HEK293T (cell line): ENCODE data around the gene SLC25A52.
"Not testable (repeated sequence)": the region's sequence is repeated elsewhere in the genome, so short reads cannot be mapped to it uniquely, and the experiment has no call there.

Experiments used
- CTCF ChIA-PET: fragments of 350-600 bp; formaldehyde crosslinking; extraction: SDS; loops from one replicate; lab custom pipeline; 2021; ENCODE audit warnings: antibody characterized with exemption, inconsistent platforms; lab: Yijun Ruan, JAX
- POLR2A ChIA-PET: fragments of 350-600 bp; formaldehyde crosslinking; extraction: SDS; loops from one replicate; lab custom pipeline; 2020; ENCODE audit warnings: antibody characterized with exemption, inconsistent platforms; lab: Yijun Ruan, JAX
- DNase-seq: peaks from one replicate; pipeline ENCODE4 v3.0.0; 2012; ENCODE audit warnings: mixed read lengths; ENCODE audit errors: extremely low spot score
- ARNT ChIP-seq: fragments of 450-650 bp; IDR thresholded peaks from 2 replicates; pipeline ENCODE4 v1.6.1; 2017; ENCODE audit warnings: mild to moderate bottlenecking
- BHLHE40 ChIP-seq: fragments of 450-650 bp; IDR thresholded peaks from 2 replicates; pipeline ENCODE4 v1.6.1; 2016; ENCODE audit warnings: mild to moderate bottlenecking, moderate library complexity, borderline replicate concordance
- CTBP1 ChIP-seq: fragments of 450-650 bp; IDR thresholded peaks from 2 replicates; pipeline ENCODE4 v1.6.1; 2016; ENCODE audit warnings: borderline replicate concordance
- ELF4 ChIP-seq: fragments of 450-650 bp; IDR thresholded peaks from 2 replicates; pipeline ENCODE4 v1.6.1; 2017; ENCODE audit warnings: antibody characterized with exemption
- FOXA1 ChIP-seq: fragments of 450-650 bp; IDR thresholded peaks from 2 replicates; pipeline ENCODE4 v1.6.1; 2016; ENCODE audit warnings: mild to moderate bottlenecking
- FOXK2 ChIP-seq: fragments of 450-650 bp; IDR thresholded peaks from 2 replicates; pipeline ENCODE4 v1.6.1; 2016; ENCODE audit warnings: mild to moderate bottlenecking
- FOXM1 ChIP-seq: fragments of 450-650 bp; IDR thresholded peaks from 2 replicates; pipeline ENCODE4 v1.6.1; 2017; ENCODE audit warnings: mild to moderate bottlenecking, borderline replicate concordance
- HDGF ChIP-seq: fragments of 450-650 bp; IDR thresholded peaks from 2 replicates; pipeline ENCODE4 v1.6.1; 2017; ENCODE audit warnings: antibody characterized with exemption, borderline replicate concordance
- L3MBTL2 ChIP-seq: fragments of 450-650 bp; conservative IDR thresholded peaks from 2 replicates; pipeline ENCODE4 v1.6.1; 2016; ENCODE audit warnings: mild to moderate bottlenecking
- LEF1 ChIP-seq: fragments of 450-650 bp; IDR thresholded peaks from 2 replicates; pipeline ENCODE4 v1.6.1; 2017; ENCODE audit warnings: mild to moderate bottlenecking, borderline replicate concordance
- NFRKB ChIP-seq: fragments of 450-650 bp; IDR thresholded peaks from 2 replicates; pipeline ENCODE4 v1.6.1; 2016; ENCODE audit warnings: mild to moderate bottlenecking, moderate library complexity
- SP1 ChIP-seq: fragments of 450-650 bp; IDR thresholded peaks from 2 replicates; pipeline ENCODE4 v1.6.1; 2017
- SUZ12 ChIP-seq: fragments of 450-650 bp; IDR thresholded peaks from 2 replicates; pipeline ENCODE4 v1.6.1; 2016; ENCODE audit warnings: mild to moderate bottlenecking
- TARDBP ChIP-seq: fragments of 450-650 bp; IDR thresholded peaks from 2 replicates; pipeline ENCODE4 v1.6.1; 2016
- ZNF384 ChIP-seq: fragments of 450-650 bp; IDR thresholded peaks from 2 replicates; pipeline ENCODE4 v1.6.1; 2016
- TF ChIP-seq, protein P1 (sequence below): fragments of 450-650 bp; IDR thresholded peaks from 2 replicates; pipeline ENCODE4 v1.6.1; 2016

The SLC25A52 gene, protein sequence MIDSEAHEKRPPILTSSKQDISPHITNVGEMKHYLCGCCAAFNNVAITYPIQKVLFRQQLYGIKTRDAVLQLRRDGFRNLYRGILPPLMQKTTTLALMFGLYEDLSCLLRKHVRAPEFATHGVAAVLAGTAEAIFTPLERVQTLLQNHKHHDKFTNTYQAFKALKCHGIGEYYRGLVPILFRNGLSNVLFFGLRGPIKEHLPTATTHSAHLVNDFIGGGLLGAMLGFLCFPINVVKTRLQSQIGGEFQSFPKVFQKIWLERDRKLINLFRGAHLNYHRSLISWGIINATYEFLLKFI

DNA sequence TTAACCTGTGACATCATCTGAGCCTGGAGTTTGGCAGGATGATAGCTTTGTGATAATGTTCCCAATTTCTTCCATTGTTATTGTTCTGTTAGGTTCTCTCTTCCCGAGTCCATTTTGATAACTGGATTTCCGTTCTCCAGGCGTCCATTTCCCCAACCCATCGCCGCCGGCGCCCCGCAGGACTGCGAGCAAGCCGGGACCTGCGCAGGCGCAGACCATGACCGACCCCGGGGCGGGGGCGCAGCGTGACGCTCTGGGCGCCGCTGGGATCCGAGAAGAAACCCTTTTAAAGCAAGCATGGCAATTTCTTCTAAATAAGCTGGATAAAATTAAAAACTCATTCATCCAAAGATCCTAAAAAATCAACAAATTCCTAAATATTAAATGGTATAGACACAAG lies at the start of gene SLC25A52:
Gene SLC25A52 (minus strand): TSS at position 186 of the 400 bp plus-strand sequence. CDS start 219 bp downstream, outside the sequence.
- ChIA-PET POLR2A (no interaction called here), CTCF (no interaction called here)
- no peak for TF ChIP-seq CTBP1
- TF ChIP-seq BHLHE40 = no peak
- TF ChIP-seq FOXK2 = no peak
- no peak for TF ChIP-seq ZNF384
- TF ChIP-seq ARNT = no peak
- TF ChIP-seq FOXM1 = no peak
- TF ChIP-seq ELF4 = no peak
- TF ChIP-seq SUZ12 = no peak
- TF ChIP-seq SP1 = no peak
- no peak for TF ChIP-seq HDGF
- no peak for TF ChIP-seq L3MBTL2
- no peak for TF ChIP-seq FOXA1
- TF ChIP-seq TARDBP = no peak
- no peak for TF ChIP-seq LEF1
- TF ChIP-seq NFRKB = no peak
- TF ChIP-seq, protein P1, sequence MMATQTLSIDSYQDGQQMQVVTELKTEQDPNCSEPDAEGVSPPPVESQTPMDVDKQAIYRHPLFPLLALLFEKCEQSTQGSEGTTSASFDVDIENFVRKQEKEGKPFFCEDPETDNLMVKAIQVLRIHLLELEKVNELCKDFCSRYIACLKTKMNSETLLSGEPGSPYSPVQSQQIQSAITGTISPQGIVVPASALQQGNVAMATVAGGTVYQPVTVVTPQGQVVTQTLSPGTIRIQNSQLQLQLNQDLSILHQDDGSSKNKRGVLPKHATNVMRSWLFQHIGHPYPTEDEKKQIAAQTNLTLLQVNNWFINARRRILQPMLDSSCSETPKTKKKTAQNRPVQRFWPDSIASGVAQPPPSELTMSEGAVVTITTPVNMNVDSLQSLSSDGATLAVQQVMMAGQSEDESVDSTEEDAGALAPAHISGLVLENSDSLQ = no peak
- no peak for DNase-seq

DNA sequence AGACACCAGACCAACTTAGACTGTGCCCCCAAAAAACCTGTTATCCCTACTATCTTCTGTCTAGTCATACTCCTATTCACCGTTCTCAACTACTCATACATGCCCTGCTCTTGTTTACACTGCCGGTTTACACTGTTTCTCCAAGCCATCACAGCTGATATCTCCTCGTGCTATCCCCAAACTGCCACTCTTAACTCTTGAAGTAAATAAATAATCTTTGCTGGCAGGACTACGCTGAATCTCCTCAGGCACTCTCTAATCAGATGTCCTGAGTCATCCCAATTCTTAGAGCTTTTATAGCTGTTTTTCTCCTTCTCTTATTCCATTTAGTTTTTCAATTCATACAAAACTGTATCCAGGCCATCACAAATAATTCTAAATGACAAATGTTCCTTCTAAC lies 48.4 kb upstream of the SLC25A52 start:
- POLR2A ChIA-PET = not testable (repeated sequence)

DNA sequence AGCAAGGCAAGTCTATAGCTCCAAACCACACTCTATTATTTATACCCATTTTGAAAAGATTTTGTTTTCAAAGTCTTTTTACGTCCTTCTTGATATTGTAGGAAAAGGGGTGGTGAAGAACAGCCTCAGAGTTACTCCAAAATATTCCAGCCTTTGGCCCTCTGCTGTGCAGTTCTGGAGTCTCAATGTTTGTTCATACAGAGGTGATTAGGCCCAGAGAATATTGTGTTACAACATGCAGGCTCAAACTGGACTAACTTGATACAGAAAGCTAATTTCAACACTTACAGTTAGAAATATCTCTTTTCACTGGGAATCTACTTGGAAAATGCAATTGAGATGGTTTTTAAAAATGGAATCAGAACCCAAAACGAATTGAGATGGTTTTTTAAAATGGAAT lies 40.4 kb upstream of the SLC25A52 start:
- no peak for TF ChIP-seq FOXK2
- TF ChIP-seq, protein P1 = no peak
- TF ChIP-seq FOXA1 = no peak
- no peak for TF ChIP-seq NFRKB
- TF ChIP-seq ELF4 = no peak
- TF ChIP-seq FOXM1 = no peak
- TF ChIP-seq TARDBP = no peak
- no peak for TF ChIP-seq ZNF384
- no peak for TF ChIP-seq HDGF
- CTCF ChIA-PET = no interaction called here
- no peak for DNase-seq
- POLR2A ChIA-PET = no interaction called here

More for the DNA sequence above, 48.4 kb upstream of the SLC25A52 start:
- DNase-seq, CTCF ChIA-PET: not testable (repeated sequence)

DNA sequence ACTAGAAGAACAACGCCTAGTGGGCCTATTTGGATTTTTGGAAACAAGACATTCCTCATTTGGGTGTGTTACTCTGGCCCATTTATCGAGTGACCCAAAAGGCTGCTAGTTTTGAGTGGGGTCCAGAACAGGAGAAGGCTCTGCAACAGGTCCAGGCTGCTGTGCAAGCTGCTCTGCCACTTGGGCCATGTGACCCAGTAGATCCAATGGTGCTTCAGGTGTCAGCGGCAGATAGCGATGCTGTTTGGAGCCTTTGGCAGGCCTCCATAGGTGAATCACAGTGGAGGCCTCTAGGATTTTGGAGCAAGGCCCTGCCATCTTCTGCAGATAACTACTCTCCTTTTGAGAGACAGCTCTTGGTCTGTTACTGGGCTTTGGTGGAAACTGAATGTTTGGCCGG lies 38.6 kb upstream of the SLC25A52 start:
- POLR2A ChIA-PET, DNase-seq, CTCF ChIA-PET: not testable (repeated sequence)

DNA sequence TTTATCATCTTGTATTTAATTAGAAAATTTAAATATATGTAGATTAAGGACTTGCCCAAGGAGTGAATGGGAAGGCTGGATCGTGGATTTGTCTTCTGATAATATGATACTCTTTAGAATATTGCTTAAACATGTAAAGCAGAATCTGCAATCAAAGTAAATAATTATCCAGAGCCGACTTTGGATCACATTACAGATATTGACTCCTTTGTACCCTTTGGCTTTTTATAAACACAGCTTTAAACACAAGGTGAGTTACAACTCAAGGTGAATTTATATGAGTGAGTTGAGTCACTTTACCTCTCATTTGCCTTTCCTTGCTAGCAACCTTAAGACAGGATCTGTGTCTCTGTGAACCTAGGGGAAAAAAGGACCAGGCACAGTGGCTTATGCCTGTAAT lies 37.7 kb upstream of the SLC25A52 start:
- CTCF ChIA-PET = no interaction called here
- POLR2A ChIA-PET = no interaction called here
- TF ChIP-seq ARNT (no peak), TARDBP (no peak), LEF1 (no peak), FOXM1 (no peak), FOXA1 (no peak), ZNF384 (no peak), NFRKB (no peak), FOXK2 (no peak), L3MBTL2 (no peak), SP1 (no peak)
- no peak for DNase-seq

DNA sequence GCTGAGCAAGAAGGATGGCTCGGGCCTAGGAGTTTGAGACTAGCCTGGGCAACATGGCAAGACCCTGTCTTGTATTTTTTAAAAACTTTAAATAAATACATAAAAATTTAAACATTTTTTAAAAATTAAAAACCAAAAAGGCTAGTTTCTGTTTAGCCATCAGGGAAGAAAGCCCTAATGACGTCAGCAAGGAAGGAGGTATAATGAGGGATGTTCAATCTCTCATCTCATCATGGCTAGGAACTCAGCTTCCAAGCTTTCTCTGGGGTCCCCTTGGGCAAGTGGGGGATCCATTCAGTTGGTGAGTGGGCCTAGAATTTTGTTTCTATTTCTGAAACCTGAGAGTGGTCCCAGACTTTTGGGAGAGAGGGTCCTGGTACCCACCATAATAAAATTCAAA lies 35.1 kb upstream of the SLC25A52 start:
- TF ChIP-seq NFRKB = no peak
- no peak for TF ChIP-seq FOXK2
- TF ChIP-seq ZNF384 = no peak
- no peak for TF ChIP-seq L3MBTL2
- no peak for DNase-seq
- POLR2A ChIA-PET = no interaction called here
- CTCF ChIA-PET = no interaction called here

DNA sequence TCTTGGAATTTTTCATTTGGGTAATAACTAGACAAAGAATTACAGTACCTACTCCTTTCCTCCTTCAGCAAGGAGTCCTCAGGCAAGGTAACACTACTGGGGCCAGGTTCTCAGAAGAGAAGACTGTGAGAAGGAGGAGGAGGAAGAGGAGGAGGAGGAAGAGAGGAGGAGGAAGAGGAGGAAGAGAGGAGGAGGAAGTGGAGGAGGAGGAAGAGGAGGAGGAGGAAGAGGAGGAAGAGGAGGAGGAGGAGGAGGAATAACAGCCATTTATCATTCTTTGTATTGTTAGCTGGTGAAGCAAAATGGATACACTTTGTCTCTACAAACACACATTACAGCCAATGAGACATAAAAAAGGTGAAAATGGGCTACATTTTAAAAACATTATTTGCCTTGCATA lies 32.9 kb upstream of the SLC25A52 start:
- CTCF ChIA-PET = interaction anchor here (0.6 to 0.8 kb wide), 2 partner anchors 9 to 145 kb away, joined by 3 to 5 read pairs; no protein-coding TSS in a partner anchor
- TF ChIP-seq FOXK2 (no peak), ARNT (no peak), BHLHE40 (no peak), LEF1 (no peak), NFRKB (no peak), CTBP1 (no peak)
- TF ChIP-seq, protein P1 = no peak
- DNase-seq = no peak
- POLR2A ChIA-PET = no interaction called here
